Kidney (tissue), 14 donors: ENCODE results near the gene EIF3F. TPM values are rescaled to one million over a fixed set of nuclear protein-coding genes. Genes with fewer than 3 reads are reported as not detected.

Experiments used
- DNase-seq, 5 donors: peaks; one replicate each; pipeline ENCODE4 v3.0.0-alpha.2; 2013 to 2020
- FAIRE-seq: peaks from 2 replicates; lab custom pipeline; 2012; peaks lifted over from hg19 to GRCh38; lab: Jason Lieb, UNC
- H3K27ac ChIP-seq, 2 donors: one replicate each; pipeline ENCODE4 v1.7.0; 2013; ENCODE audit warnings: low read depth in 2 of 2, low read length in 2 of 2, inconsistent platforms in 1 of 2
- H3K27me3 ChIP-seq: one replicate; pipeline ENCODE4 v1.7.1; 2013; ENCODE audit warnings: low read length, inconsistent platforms; ENCODE audit not compliant: control insufficient read depth, insufficient read depth
- H3K36me3 ChIP-seq, 3 donors: one replicate each; pipeline versions ENCODE4 v1.7.0 to v1.7.1; 2013; ENCODE audit warnings: low read length in 3 of 3, control low read depth in 1 of 3, inconsistent platforms in 1 of 3; ENCODE audit not compliant: insufficient read depth in 3 of 3, control insufficient read depth in 2 of 3
- H3K4me1 ChIP-seq, 3 donors: one replicate each; pipeline versions ENCODE4 v1.7.0 to v1.7.1; 2013; ENCODE audit warnings: low read length in 3 of 3, inconsistent platforms in 1 of 3, low read depth in 1 of 3; ENCODE audit not compliant: control insufficient read depth in 2 of 3, insufficient read depth in 2 of 3
- H3K4me3 ChIP-seq, 3 donors: one replicate each; pipeline versions ENCODE4 v1.7.0 to v1.8.1; 2013; ENCODE audit warnings: low read length in 3 of 3, control low read depth in 1 of 3, inconsistent platforms in 1 of 3
- H3K9ac ChIP-seq, 3 donors: one replicate each; pipeline versions ENCODE4 v1.7.0 to v1.7.1; 2013; ENCODE audit warnings: low read length in 3 of 3, control low read depth in 1 of 3, inconsistent platforms in 1 of 3
- H3K9me3 ChIP-seq, 3 donors: one replicate each; pipeline versions ENCODE4 v1.7.0 to v1.7.1; 2013; ENCODE audit warnings: low read length in 3 of 3, control low read depth in 1 of 3, inconsistent platforms in 1 of 3; ENCODE audit not compliant: control insufficient read depth in 2 of 3, insufficient read depth in 1 of 3
- CTCF ChIP-seq: IDR thresholded peaks from 3 replicates; pipeline ENCODE4 v1.5.1; 2012; ENCODE audit warnings: mild to moderate bottlenecking, moderate library complexity, borderline replicate concordance; ENCODE audit not compliant: insufficient read depth; ENCODE audit errors: extremely low read depth
- intact Hi-C: fragments of 100-400 bp; cut with DNase I; formaldehyde crosslinking; loops from one replicate; pipeline ENCODE4 v1.11.1; 2022
- polyA plus RNA-seq: library from polyadenylated mRNA; stranded (reverse); fragments of 350-450 nt; fragmentation: Illumina TruSeq; extraction: RNeasy Lipid Tissue Mini Kit (QIAGEN cat#74804); gene quantifications from one replicate; pipeline ENCODE4 v1.2.3, GENCODE V29; 2014; ENCODE audit warnings: low read depth, low replicate concordance; ENCODE audit not compliant: insufficient read depth
- total RNA-seq: library from RNA; stranded (reverse); fragmentation: NEBNext Ultra II Directional; extraction: Animal tissue kit (Norgen Biotek cat#: 25700); gene quantifications from one replicate; pipeline ENCODE4 v1.2.1, GENCODE V29; 2021
- donor health status: control.
- donor health status: control.
- donor health status: control.
- donor health status: control.
- donor health status: control.
- donor health status: DM: yes; HTN: yes; CAD: no.
- donor health status: Normal renal cell carcinoma (clear cell type).

Gene EIF3F
- total and polyA plus RNA-seq, 2 donors from 2014 or later, result 174 to 218 TPM

- no peak for TF ChIP-seq CTCF
- Histone ChIP-seq H3K9me3 (no peaks in the 10 kb centered on the region), H3K27me3 (no peaks in the 10 kb centered on the region), H3K27ac (no peak overlapping the region), H3K4me1 (peaks cover 0 to 9% (median 3%) of the 10 kb centered on the region in 3 donors), H3K9ac (no peak overlapping the region), H3K4me3 (no peak overlapping the region), H3K36me3 (no peaks in the 10 kb centered on the region)
- intact Hi-C loops, result loop anchor here (10.0 kb wide), 1 partner anchor 60 kb away; no protein-coding TSS in a partner anchor
- DNase-seq, result no peak
- FAIRE-seq, result no peak
Observed at GRCh38 chr11:8034604-8035190, 47.6 kb downstream of the EIF3F start.

- Histone ChIP-seq H3K27me3 (no peaks in the 10 kb centered on the region), H3K9me3 (no peaks in the 10 kb centered on the region), H3K27ac (no peak overlapping the region), H3K9ac (no peak overlapping the region), H3K36me3 (no peaks in the 10 kb centered on the region), H3K4me3 (no peak overlapping the region), H3K4me1 (peaks cover 0 to 9% (median 3%) of the 10 kb centered on the region in 3 donors)
- no peak for TF ChIP-seq CTCF
- DNase-seq (no peak), FAIRE-seq (no peak)
- intact Hi-C loops, result loop anchor here (10.0 kb wide), 1 partner anchor 59 kb away; no protein-coding TSS in a partner anchor
Observed at GRCh38 chr11:8035200-8035855, 48.2 kb downstream of the EIF3F start.

GRCh38 chr11:8036002-8036802, 49.1 kb downstream of the EIF3F start:
- H3K4me1 ChIP-seq, result peaks cover 0 to 9% (median 3%) of the 10 kb centered on the region in 3 donors
- H3K4me3 ChIP-seq, result no peak overlapping the region
- H3K9me3 ChIP-seq, result no peaks in the 10 kb centered on the region
- H3K27me3 ChIP-seq, result no peaks in the 10 kb centered on the region
- no peak overlapping the region for H3K27ac ChIP-seq
- no peak for FAIRE-seq
- no peaks in the 10 kb centered on the region for H3K36me3 ChIP-seq
- no peak for TF ChIP-seq CTCF
- DNase-seq, result no peak
- H3K9ac ChIP-seq, result no peak overlapping the region
- intact Hi-C loops, result loop anchor here (10.0 kb wide), 1 partner anchor 59 kb away; no protein-coding TSS in a partner anchor
